ENCODE data around the gene EEIG1.

EEIG1 gene

GRCh38 chr9:127975376-127976315 is 5.1 kb downstream of the EEIG1 start:
- no peak for FAIRE-seq
- no peak for DNase-seq (ENCODE audit: low spot score)

GRCh38 chr9:127974769-127975261 is 6.0 kb downstream of the EEIG1 start:
- FAIRE-seq (no peak), DNase-seq (ENCODE audit: low spot score) (no peak)

- FAIRE-seq (no peak), DNase-seq (ENCODE audit: low spot score) (no peak)
Observed at GRCh38 chr9:127974001-127974768, 6.6 kb downstream of the EEIG1 start.

- DNase-seq (ENCODE audit: low spot score) = no peak
- FAIRE-seq = no peak
Observed at GRCh38 chr9:127973169-127974000, 7.4 kb downstream of the EEIG1 start.

GRCh38 chr9:127972236-127972871 is 8.4 kb downstream of the EEIG1 start:
- FAIRE-seq (no peak), DNase-seq (ENCODE audit: low spot score) (no peak)

GRCh38 chr9:127971357-127972235 is 9.2 kb downstream of the EEIG1 start:
- DNase-seq (ENCODE audit: low spot score) (no peak), FAIRE-seq (no peak)

GRCh38 chr9:127970401-127971313 is 10.1 kb downstream of the EEIG1 start:
- DNase-seq (ENCODE audit: low spot score) = no peak
- FAIRE-seq = no peak

- DNase-seq (ENCODE audit: low spot score) = no peak
- FAIRE-seq = no peak
Observed at GRCh38 chr9:127968700-127969383, 11.9 kb downstream of the EEIG1 start.

- no peak for FAIRE-seq
- peak; percentile 84 for DNase-seq (ENCODE audit: low spot score)
Observed at GRCh38 chr9:127968042-127968441, 12.7 kb downstream of the EEIG1 start.

GRCh38 chr9:127967151-127967809 is 13.5 kb downstream of the EEIG1 start:
- FAIRE-seq = no peak
- DNase-seq (ENCODE audit: low spot score) = no peak

GRCh38 chr9:127966416-127967150 is 14.2 kb downstream of the EEIG1 start:
- FAIRE-seq = no peak
- no peak for DNase-seq (ENCODE audit: low spot score)

GRCh38 chr9:127965953-127966352 is 14.8 kb downstream of the EEIG1 start:
- DNase-seq (ENCODE audit: low spot score) (no peak), FAIRE-seq (no peak)

- DNase-seq (ENCODE audit: low spot score) = no peak
Observed at GRCh38 chr9:127963359-127964064, 17.3 kb downstream of the EEIG1 start.

GRCh38 chr9:127963041-127963358 is 17.8 kb downstream of the EEIG1 start:
- DNase-seq (ENCODE audit: low spot score) (no peak), FAIRE-seq (no peak)

More at GRCh38 chr9:127963359-127964064, 17.3 kb downstream of the EEIG1 start:
- FAIRE-seq = no peak

- DNase-seq (ENCODE audit: low spot score) (no peak), FAIRE-seq (no peak)
Observed at GRCh38 chr9:127962278-127962677, 18.5 kb downstream of the EEIG1 start.

- FAIRE-seq (no peak), DNase-seq (ENCODE audit: low spot score) (no peak)
Observed at GRCh38 chr9:127961613-127962155, 19.1 kb downstream of the EEIG1 start.
